Measurements from ENCODE around the gene AHRR.
"Not testable (repeated sequence)": the region's sequence is repeated elsewhere in the genome, so short reads cannot be mapped to it uniquely, and the experiment has no call there.

The AHRR gene

DNA sequence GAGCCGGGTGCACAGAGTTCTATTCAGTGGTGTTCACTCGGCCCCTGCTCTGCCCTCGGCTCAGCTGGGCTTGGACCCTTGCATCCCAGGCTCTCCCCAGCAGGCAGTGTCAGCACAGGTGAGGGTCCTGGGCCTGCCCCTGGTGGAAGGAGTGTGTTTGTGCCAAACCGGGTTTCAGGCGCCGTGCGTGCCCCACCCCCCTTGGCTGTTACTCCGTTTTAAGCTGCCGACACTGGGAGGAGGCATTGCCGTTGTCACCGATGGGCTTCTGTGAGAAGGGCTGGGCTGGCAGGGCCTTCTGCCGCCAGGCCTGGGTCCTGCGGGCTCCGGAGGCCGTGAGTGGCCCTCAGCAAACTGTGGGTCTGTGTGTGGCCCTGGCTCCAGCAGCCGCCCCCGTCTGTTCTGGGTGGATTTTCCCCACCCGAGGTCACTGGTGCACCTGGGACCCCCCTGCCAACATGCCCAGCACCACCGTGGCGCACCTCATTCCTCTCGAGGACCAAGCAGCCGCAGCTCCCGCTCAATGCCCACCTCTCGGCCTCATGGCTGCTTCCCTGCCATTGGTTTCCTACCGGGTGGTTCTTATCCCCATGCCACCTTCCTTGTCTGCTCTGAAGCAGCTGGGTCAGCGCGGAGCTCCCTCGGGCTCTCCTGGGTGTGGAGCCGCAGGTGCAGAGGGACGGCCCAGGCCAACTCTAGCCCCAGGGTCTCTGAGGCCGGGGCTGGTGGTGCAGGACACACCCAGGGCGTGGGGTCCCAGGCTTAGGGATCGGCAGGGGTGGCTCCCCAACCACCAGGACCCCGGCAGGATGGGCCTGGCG lies 77.2 kb downstream of the AHRR start:
- FAIRE-seq, result no peak

DNA sequence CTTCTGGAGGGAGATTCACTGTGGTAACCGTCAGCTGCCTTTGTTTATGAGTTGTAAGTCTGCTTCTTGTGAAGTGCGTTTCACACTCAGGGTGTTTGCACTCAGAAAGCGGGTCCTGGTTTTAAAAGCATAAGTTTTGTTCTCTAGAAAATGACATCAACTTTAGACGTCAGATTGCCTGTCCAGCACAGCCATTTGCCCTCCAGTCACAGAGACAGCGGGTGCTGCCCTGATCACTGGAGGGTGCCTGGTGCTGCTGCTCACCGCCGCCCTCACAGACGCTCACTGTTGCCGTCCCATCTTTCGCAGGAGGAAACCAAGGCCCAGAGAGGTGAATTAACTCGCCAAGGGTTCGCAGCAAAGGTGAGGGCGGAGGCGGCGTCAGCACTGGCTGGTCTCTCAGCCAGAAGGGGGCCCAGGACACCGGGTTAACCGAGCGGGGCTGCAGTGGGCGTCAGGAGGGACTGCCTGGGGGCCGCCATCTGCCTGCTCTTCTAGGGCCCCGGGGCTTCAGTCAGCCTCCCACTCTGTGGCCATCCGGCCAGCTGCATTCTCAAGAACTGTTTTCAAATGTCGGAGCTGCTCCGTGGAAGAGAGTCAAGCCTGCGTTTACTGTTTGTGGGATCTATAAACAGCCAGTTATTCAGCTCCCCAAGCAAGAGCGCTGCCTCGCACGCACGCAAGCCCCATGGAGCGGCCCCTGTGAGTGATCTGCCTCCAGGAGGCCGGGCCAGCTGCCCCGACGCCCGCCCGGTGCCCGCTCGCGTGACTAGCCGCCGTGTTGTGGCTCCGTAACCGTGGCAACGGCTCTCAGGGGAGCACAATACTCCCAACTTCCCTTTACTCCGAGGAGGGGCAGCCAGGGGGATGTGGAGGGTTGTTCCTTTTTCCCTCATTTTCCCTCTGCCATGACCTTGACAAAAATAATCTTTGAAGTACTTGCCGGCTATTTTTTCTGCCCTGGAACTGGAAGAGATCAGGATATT lies 78.1 kb downstream of the AHRR start:
- FAIRE-seq, result no peak

DNA sequence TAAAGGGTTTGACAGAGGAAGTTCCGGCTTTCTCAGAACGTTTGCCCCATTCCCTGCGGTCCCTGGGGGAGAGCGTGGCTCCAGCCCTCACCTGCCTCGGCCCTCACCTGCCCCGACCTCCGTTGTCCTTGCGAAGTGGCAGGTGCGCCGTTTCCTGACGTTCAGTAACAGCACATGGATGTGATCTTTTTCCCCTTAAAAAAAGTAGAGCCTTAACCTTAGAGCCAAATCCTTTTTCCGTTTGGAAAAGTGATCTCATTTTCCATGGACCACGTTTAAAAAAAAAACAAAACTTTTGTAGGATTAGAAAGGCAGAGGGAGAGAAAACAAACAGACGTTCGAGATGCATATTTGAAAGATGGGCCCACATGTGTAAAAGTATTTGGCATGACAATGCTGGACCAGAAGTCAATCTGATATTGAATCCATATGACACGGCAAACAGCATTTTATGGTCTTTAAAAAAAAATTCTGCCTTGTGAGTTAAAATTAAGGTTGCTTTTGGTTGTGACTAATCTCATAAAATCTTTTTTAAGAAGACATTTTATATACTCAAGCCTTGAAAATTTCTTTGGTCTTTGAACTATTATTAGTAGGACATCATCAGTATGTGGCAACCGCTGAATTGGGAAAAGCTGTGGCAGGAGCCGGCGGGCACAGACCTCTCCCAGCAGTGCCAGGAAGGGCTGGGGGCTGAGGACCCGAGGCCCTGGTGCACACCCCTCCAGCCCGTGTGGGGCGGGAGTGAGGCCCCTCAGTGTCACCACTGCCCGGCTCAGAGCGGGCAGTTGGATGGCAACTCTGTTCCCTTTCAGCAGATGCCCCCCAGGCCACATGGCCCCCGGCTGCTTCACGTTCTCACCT lies 79.0 kb downstream of the AHRR start:
- no peak for FAIRE-seq

DNA sequence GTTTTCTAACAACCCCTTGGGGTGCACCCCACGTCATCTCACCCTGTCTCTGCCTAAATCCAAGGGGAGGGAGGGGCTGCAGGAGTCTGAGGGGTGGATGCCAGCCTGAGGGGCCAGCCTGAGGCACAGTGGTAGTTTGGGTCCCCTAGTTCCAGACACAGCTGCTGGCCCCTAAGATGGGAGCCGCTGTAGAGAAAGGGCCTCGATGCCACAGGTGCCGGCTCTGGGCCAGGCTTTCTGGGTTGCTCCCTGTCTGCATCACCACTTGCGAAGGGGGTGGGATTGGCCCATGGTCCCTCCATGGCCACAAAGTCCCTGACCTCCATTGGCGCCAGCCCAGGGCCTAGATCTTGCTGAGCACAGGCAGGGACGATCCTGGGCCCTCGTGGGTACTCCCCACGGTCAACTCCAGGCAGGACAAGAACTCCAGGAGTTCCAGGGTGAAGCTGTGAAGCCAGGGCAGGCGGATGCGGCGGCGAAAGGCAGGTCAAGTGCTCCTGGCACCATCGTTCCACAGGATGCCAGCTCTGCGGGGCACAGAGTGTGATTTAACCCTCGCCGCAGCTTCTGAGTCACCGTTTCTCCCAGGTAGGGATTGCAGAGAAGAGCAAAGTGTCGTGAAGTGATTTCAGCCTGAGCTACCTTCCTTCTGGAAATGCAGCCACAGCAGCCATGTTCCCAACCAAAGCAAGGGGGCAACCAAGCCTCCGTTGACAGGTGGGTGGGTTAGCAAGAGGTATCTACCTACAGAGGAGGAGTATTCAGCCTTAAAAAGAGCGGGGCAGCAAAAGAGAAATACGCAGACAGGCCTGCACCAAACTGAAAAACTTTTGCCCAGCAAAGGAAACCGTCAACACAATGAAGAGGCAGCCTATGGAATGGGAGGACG lies 79.9 kb downstream of the AHRR start:
- no peak for FAIRE-seq

DNA sequence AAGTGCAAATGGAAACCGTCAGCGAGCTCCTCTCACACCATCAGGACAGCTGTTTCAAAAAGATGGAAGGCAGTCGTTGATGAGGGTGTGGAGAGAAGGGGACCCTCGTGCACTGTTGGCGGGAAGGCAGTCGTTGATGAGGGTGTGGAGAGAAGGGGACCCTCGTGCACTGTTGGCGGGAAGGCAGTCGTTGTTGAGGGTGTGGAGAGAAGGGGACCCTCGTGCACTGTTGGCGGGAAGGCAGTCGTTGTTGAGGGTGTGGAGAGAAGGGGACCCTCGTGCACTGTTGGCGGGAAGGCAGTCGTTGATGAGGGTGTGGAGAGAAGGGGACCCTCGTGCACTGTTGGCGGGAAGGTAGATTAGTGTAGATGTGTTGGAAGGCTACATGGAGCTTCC lies 80.7 kb downstream of the AHRR start:
- not testable (repeated sequence) for FAIRE-seq

DNA sequence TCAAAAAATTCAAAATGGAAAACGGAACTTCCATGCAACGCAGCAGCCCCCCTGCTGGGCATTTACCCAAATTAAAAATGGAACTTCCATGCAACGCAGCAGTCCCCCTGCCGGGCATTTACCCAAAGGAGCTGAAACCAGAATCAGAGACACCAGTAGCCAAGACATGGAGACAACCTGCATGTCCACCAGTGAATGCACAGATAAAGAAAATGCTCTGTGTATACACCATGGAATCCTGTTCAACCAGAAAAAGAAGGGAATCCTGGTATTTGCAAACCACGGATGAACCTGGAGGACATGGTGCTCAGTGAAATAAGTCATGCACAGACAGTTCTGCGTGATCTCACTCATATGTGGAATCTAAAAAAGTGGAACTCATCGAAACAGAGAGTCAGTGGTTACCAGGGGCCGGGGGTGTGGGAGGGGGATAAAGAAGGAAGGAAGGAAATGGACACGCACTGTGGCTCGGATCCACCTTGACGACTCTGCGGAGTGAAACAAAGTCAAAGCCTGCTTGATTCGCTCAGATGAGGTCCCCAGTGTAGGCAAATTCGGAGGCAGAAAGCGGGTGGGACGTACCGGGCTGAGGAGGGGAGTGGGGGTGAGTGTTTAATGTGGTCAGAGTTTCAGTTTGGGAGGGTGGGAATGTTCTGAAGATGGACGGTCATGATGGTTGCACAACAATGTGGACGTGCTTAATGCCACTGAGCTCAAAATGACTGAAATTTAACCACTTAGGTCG lies 81.3 kb downstream of the AHRR start:
- FAIRE-seq, result no peak

DNA sequence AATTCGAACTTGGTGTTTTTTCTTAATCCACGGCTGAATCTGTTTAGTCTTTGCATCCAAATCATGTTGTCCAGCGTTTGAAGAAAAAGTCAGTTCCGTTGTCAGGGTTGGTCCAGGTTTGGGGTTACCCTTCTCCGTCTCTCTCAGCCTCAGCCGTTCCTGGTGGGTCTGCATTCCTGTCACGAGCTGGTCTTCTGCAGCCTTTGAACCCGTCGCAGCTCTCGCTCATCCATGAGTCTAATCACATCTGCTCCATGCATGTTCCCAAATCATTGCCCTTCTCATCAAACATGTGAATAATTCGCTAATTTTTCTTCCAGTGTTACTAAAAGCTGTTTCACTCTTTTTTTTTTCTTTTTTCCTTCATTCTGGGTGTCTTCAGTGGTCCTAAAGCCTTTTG lies 82.5 kb downstream of the AHRR start:
- FAIRE-seq, result no peak

DNA sequence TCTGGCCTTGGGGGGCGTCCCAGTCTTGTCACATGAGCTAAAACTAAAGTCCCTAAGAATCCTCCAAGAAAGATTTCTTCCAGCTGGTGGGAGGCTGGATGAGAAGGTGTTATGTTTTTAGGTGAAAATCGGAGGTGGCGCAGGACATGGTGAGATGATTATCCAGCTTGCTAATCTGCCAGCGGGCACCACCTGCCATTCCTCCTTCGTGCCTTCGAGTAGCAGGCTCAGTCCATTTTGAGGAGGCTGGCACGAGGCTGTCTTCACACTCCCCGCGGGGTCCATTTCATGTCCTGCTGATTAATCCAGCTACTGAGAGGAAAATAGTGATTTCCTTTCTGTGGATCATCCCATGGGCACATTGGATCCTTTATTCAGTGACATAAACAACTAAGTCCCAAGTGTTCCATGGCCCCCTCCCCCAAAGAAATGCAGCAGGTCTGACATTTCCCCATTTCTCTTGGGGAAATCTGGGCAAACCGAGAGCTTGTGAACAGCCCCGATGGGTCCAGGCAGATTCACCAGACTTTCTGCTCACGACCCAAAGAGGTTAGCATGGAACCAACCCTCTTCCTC lies 83.2 kb downstream of the AHRR start:
- no peak for FAIRE-seq

DNA sequence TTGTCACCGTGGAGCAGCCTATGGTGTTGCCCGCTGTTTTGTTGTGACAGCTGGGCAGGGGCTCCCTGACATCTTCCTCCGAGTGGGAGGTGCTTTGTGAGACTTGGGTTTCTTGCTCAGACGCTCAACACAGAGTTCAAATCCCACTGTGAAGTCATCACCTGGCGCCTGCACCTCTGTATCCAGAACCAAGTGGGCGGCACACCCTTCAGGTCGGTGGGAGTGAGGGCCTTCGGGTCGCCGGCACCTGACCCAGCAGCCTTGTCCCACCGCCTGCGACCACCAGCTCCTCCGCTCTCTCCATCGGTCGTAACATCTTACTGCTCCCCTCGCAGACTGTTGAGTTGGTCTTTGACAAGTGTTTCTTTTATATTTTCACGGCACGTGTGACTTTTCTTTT lies 83.9 kb downstream of the AHRR start:
- FAIRE-seq, result no peak

DNA sequence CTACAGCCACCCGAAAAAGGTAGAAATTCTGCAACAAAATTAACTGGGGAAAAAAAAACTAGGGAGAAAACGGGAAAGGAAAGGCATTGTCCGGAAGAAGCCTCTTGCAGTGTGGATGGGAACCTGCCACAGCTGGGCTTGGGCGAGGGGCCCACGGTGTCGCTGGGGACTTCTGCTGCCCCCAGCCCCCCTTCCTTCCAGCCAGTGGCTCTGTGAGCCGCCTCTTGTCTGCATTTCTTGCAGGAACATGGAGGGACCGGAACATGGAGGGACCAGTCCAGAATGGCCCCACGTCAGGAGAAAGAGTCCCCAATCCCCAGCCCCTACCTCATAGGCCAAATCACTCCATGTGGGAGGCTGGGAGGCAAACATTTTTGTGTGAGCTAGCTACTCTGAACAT lies 84.5 kb downstream of the AHRR start:
- no peak for FAIRE-seq

DNA sequence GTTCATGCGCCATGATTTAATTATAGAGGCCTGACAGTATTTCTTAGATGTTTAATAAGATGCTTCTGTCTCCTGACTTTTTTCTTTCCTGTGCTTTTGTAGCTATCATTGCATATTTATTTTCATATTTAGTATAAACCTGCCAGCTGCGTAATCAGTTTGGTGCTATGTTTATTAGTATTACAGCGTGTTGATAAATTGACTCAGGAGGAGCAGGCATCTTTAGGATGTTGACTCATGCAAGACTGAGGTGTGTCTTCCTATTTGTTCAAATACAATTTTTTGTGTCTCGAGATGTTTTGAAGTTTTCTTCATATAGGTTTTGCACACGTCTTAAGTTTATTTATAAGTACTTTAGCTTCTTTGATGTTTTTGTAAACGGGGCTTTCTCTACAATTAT lies 85.5 kb downstream of the AHRR start:
- no peak for FAIRE-seq

DNA sequence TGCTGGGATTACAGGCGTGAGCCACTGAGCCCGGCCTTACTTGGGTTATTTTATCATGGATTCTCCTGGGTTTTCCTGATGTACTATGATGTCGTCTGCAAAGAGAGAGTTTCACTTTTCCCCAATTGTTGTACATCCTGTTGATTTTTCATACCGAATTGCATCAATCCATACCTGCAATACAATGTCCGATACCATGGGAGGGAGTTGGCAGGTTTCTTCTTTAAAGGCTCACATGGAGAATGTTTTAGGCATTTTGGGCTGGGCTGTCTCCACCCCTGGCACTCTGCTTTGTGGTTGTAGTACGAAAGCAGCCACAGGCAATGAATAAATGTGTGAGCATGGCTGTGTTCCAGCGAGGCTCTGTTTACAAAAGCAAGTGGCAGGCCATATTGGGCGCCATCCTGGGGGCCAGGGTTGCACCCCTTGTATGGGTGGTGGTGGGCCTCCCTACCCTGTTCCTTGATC lies 86.3 kb downstream of the AHRR start:
- FAIRE-seq, result no peak

DNA sequence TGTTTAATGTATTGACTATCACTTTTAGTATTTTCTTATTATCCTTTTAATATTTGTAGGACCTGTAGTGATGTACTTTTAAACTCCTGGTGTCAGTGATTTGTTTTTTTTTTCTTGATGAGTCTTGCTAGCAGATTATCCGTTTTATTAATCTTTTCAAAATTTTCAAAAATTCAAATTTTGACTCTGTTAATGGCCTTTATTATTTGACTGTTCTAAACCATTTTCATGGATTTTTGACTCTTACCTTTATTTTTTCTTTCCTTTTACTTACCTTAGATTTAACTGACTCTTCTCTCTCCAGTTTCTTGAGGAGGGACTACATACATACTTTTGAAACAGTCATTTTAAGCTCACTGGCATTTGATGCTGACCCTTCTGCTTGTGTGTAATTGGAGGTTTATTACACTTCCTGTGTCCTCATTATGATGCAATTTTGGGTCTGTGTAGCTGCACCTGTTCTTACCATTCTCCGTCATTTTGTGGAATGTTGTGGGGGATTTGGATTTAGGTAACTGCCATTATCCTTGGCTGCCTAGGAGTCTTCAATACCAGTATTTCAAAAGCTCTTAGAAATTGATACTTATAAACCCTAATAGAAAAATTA lies 89.5 kb downstream of the AHRR start:
- FAIRE-seq, result no peak

DNA sequence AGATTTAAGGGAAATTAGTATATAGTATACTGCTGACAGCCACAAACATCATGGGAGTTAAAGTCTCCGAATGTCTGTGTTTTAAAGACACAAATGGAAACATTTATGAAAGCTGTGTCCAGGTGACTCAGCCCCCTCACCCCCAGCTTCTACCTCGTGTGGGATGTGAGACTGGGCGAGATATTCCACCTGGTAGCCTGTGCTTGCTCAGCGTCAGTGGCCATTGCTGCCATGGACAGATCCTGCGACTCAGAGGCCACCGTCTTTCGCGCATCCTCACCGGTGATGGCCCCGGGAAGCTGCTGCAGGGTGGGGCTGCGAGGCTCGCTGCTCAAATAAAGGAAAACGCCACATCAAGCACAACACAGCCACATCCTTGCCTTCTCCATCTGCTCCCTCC lies 90.2 kb downstream of the AHRR start:
- no peak for FAIRE-seq

DNA sequence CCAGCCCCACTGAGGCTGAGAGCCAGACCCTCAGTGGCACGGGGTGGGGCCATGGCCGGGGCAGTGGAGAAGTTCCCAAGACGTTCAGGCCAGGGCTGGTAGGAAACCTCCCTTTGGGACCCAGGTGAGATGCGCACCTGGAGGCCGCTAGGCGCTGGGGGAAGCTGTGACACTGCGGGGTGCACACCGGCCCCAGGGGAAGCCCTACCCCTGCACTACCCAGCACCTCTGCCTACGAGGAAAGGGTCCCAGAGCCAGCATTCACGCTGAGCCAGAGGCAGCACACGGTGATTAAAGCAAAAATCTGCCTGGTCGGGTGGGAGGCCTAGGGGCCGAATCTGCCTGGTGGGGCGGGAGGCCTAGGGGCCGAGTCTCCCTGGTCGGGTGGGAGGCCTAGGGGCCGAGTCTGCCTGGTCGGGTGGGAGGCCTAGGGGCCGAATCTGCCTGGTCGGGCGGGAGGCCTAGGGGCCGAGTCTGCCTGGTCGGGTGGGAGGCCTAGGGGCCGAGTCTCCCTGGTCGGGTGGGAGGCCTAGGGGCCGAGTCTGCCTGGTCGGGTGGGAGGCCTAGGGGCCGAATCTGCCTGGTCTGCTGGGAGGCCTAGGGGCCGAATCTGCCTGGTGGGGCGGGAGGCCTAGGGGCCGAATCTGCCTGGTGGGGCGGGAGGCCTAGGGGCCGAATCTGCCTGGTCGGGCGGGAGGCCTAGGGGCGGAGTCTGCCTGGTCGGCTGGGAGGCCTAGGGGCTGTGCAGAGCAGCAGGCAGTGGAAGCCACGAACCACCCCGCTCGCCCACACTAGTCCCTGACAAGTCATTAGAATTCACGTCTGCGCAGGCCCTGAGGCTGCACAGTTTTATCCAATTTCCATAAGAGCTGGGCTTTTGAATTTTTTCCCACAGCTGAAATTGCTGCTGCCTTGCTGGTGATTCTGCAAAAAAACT lies 93.7 kb downstream of the AHRR start:
- FAIRE-seq, result not testable (repeated sequence)

DNA sequence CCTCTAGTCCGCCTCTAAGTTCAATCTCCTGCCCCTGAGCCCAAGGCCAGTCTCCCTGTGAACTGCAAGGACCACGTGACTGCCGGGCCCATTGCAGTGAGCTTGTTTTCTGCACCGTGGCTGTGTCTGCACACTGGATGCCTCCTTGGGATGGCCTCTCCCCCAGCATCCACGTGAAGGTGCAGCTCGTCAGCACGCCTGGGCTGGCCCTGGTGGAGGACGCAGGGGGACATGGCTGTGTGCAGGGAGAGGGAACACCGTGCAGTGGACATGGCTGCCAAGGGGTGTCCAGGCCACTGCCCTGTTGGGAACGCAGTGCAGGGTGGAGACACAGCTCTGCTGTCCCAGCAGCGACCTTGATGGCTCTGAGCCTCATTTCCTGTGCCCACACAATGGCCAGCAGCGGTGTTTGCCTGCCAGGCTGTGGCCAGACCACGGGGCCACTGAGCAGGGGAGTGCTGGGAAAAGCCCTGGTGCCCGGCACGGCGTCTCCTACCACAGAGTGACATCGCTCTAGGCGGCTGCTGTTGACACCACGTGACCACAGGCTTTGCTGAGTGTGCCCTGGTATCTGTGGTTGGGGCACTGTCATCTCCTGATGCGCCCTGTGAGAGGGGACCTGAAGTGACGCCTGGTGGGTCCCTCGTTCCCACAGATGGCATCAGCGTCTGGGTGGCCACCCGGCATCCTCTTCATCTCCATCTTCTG lies 94.6 kb downstream of the AHRR start:
- no peak for FAIRE-seq

DNA sequence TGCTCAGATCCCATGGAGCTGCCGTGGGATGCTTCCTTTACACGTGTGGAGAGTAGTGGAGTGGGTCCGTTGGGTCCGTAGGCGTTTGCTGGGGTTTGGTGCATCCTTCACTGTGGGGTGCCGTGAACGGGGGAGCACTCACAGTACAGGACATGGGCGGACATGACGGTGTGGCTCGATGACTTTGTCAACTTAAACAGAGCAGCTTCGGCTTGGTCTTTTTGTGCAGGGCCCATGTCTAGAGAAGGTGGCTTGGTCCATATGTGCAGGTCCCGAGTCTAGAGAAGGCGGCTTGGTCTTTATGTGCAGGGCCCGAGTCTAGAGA lies 95.1 kb downstream of the AHRR start:
- FAIRE-seq, result no peak
